Stimulated activated memory B cell treated with anti-CD40 and anti-IgM and Interleukin-4, amounts not matched to agents 10 μg/mL and 1 μg/mL and 100 μg/mL, for 72 hours (primary cell): ENCODE data around the gene LRFN2.

ENCODE experiments used
- ATAC-seq: fragments of 150-1000 bp; cut with Tn5 transposase; 2 replicates; pipeline ENCODE4 v1.10.0; 2021
- H3K27ac Mint-ChIP-seq: one replicate; pipeline ENCODE4 v1.8.0; 2022; ENCODE audit warnings: mild to moderate bottlenecking, mixed read lengths
- H3K27me3 Mint-ChIP-seq: one replicate; pipeline ENCODE4 v1.8.0; 2022; ENCODE audit warnings: mixed read lengths
- H3K36me3 Mint-ChIP-seq: one replicate; pipeline ENCODE4 v1.8.0; 2022; ENCODE audit warnings: mixed read lengths
- H3K4me1 Mint-ChIP-seq: one replicate; pipeline ENCODE4 v1.8.0; 2022; ENCODE audit warnings: mixed read lengths
- H3K4me3 Mint-ChIP-seq: one replicate; pipeline ENCODE4 v1.8.0; 2022; ENCODE audit warnings: mild to moderate bottlenecking, moderate library complexity, mixed read lengths
- H3K9me3 Mint-ChIP-seq: one replicate; pipeline ENCODE4 v1.8.0; 2022; ENCODE audit warnings: mixed read lengths

LRFN2 gene

DNA sequence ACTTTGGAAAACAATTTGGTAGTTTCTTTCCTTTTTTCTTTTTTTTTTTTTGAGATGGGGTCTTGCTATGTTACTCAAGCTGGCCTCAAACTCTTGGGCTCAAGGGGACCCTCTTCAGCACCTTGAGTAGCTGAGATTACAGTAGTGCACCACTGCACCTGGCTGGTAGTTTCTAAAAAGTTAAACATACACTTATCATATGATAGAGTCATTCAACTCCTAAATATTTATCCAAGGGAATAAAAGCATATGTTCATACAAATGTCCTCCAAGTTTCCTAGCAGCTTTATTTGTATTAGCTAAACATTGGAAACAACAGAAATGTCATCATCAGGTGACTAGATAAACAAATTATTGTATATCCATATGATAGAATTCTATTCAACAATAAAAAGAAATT is 213.9 kb downstream of the LRFN2 start:
- ATAC-seq: no peak
- H3K4me1 Mint-ChIP-seq: no peaks in the 10 kb centered on the region
- H3K36me3 Mint-ChIP-seq: no peaks in the 10 kb centered on the region
- peaks cover 12% of the 10 kb centered on the region for H3K27me3 Mint-ChIP-seq
- H3K4me3 Mint-ChIP-seq: no peak overlapping the region
- H3K9me3 Mint-ChIP-seq: peaks cover 6% of the 10 kb centered on the region
- H3K27ac Mint-ChIP-seq: no peak overlapping the region

DNA sequence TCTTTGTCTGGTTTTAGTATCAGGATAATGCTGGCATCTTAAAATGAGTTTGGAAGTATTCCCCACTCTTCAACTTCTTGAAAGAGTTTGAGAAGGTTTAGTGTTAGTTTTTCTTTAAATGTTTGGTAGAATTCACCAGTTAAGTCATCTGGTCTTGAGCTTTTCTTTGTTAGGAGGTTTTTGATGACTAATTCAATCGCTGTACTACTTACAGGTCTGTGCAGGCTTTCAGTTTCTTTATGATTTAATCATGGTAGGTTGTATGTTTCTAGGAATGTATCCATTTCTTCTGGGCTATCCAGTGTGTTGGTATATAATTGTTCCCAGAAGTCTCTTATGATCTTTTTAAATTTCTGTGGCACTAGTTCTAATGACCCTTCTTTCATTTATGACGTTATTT is 215.5 kb downstream of the LRFN2 start:
- no peaks in the 10 kb centered on the region for H3K36me3 Mint-ChIP-seq
- H3K27ac Mint-ChIP-seq: no peak overlapping the region
- H3K4me1 Mint-ChIP-seq: no peaks in the 10 kb centered on the region
- peaks cover 6% of the 10 kb centered on the region for H3K9me3 Mint-ChIP-seq
- no peak for ATAC-seq
- H3K27me3 Mint-ChIP-seq: peaks cover 12% of the 10 kb centered on the region
- no peak overlapping the region for H3K4me3 Mint-ChIP-seq

DNA sequence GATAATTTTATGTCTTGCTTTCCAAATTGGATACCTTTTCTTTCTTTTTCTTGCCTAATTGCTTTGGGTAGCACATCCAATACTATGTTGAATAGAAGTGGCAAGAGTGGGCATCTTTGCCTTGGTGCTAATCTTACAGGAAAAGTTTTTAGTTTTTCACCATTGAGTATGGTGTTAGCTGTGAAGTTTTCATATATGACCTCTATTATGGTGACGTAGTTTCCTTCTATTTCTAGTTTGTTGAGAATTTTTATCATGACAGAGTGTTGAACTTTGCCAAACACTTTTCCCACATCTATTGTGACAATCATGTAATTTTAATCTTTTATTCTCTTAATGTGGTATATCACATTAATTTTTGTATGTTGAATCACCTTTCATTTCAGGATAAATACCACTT is 216.1 kb downstream of the LRFN2 start:
- Mint-ChIP-seq H3K27ac (no peak overlapping the region), H3K4me3 (no peak overlapping the region), H3K4me1 (no peaks in the 10 kb centered on the region), H3K27me3 (peaks cover 12% of the 10 kb centered on the region), H3K9me3 (peaks cover 6% of the 10 kb centered on the region), H3K36me3 (no peaks in the 10 kb centered on the region)
- ATAC-seq: no peak

DNA sequence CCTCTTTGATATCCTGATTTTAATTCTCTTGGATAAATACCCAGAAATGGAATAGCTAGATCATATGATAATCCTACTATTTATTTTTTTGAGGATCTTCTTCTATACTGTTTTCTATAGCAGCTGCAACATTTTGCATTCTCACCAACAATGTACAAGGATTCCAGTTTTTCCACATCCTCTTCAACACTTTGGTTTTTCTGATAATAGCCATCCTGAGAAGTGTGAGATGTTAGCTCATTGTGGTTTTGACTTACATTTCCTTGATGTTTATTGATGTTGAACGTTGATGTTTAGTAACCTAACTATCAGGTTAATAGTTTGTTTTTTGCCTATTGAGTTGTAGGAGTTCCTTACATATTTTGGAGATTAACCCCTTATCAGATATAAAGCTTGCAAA is 217.3 kb downstream of the LRFN2 start:
- Mint-ChIP-seq H3K27ac (no peak overlapping the region), H3K4me3 (no peak overlapping the region), H3K9me3 (peaks cover 8% of the 10 kb centered on the region), H3K4me1 (no peaks in the 10 kb centered on the region), H3K36me3 (no peaks in the 10 kb centered on the region), H3K27me3 (peaks cover 12% of the 10 kb centered on the region)
- ATAC-seq: no peak

DNA sequence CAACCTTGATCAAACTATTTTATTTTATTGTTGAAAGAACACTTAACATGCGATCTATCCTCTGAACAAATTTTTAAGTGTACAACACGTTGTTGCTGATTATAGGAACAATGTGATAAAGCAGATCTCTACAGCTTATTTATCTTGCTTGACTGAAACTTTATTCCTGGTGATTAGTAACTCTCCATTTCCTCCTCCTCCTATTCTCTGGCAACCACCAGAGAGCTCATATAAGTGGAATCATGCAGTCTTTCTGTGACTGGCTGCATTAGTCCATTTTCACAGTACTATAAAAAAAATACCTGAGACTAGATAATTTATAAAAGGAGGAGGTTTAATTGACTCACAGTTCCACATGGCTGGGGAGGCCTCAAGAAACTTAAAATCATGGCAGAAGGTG is 218.1 kb downstream of the LRFN2 start:
- peaks cover 14% of the 10 kb centered on the region for H3K27me3 Mint-ChIP-seq
- H3K9me3 Mint-ChIP-seq: peaks cover 9% of the 10 kb centered on the region
- ATAC-seq: no peak
- no peak overlapping the region for H3K4me3 Mint-ChIP-seq
- no peaks in the 10 kb centered on the region for H3K4me1 Mint-ChIP-seq
- no peak overlapping the region for H3K27ac Mint-ChIP-seq
- H3K36me3 Mint-ChIP-seq: no peaks in the 10 kb centered on the region

DNA sequence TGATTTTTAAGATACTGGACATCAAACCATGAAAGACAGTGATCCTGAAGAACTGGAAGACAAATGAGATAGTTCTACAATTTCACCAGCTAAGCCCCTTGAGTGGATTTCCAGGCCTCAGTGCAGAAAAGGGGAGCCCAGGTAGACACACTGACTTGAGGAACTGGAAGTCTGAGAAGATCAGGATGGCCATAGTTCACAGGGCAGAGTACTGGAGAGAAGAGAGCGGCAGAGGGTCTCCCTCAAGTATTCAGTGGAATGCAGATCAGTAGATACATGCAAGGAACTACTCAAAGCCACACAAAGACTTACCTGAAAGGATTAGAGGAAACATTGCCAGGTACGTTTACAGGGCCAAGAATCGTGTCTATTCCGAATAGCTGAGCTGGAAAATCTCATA is 224.3 kb downstream of the LRFN2 start:
- peaks cover 45% of the 10 kb centered on the region for H3K27me3 Mint-ChIP-seq
- no peak overlapping the region for H3K27ac Mint-ChIP-seq
- peaks cover 4% of the 10 kb centered on the region for H3K9me3 Mint-ChIP-seq
- ATAC-seq: no peak
- no peaks in the 10 kb centered on the region for H3K36me3 Mint-ChIP-seq
- H3K4me3 Mint-ChIP-seq: no peak overlapping the region
- H3K4me1 Mint-ChIP-seq: no peaks in the 10 kb centered on the region

DNA sequence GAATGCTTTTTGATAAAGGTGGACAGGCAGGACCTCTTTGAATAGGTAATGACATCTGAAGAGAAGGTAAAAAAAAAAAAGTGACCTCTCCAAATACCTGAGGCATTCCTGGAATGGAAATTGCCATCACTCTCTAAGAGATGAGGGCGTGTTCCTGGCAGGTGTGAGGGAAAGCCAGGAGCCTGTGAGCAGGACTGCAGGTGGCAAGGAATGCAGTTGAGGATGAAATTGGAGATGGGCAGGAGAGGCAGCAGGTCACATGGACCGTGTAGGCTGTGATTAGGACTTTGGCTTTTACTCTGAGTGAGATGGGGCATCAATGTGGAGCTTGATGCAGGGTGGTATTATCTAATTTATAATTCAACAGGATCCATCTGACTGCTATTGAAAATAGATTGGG is 227.4 kb downstream of the LRFN2 start:
- no peaks in the 10 kb centered on the region for H3K4me1 Mint-ChIP-seq
- peaks cover 54% of the 10 kb centered on the region for H3K27me3 Mint-ChIP-seq
- no peaks in the 10 kb centered on the region for H3K36me3 Mint-ChIP-seq
- H3K9me3 Mint-ChIP-seq: peaks cover under 1% of the 10 kb centered on the region
- no peak overlapping the region for H3K4me3 Mint-ChIP-seq
- H3K27ac Mint-ChIP-seq: no peak overlapping the region
- no peak for ATAC-seq

DNA sequence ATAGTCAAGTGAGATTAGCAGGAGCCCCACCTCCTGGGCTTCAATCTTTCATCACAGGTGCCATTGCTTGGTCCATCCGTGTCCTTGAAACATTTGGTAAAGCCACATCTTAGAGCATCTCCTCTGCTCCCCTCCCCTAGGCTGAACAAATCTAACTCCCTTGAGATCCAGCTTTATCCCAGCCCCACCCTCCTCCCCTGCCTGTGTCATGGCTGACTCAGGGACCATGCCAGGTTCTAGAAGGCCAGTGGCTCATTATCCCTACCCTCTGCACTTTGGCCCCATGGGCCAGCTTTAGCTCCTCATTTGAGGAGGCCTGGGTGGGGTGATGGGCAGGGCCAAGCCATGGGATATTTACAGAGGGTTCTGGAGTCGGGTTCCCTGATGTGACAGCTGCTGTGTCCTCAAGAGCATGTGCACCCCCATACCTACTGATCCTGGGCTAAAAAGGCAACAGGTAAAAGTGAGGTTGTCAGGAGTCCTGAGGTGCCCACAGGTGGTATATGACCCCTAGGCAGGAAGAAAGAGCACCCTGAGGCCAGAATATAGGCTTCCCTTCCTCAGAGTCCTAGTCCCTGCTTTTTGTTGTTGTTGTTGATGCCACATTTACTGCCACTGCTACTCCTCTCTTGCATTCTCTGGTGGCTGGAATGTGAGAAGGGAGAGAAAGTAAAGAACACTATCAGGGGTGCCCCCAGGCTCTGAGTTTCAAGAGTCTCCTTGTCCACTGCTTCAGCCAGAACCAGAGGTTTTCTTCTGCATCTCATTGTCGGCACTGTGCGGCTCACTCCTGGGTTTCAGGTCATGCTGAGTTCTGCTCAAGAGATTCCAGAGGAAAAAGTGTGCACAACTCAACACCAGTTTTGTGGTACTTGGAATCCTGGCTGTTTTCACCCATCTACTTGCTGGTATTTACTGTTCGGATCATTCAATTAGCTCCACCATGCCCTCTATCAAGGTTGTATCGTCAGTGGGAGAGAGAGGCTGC is 228.4 kb downstream of the LRFN2 start:
- peaks cover 49% of the 10 kb centered on the region for H3K27me3 Mint-ChIP-seq
- H3K9me3 Mint-ChIP-seq: no peaks in the 10 kb centered on the region
- no peaks in the 10 kb centered on the region for H3K36me3 Mint-ChIP-seq
- H3K27ac Mint-ChIP-seq: no peak overlapping the region
- ATAC-seq: no peak
- H3K4me1 Mint-ChIP-seq: no peaks in the 10 kb centered on the region
- H3K4me3 Mint-ChIP-seq: no peak overlapping the region

DNA sequence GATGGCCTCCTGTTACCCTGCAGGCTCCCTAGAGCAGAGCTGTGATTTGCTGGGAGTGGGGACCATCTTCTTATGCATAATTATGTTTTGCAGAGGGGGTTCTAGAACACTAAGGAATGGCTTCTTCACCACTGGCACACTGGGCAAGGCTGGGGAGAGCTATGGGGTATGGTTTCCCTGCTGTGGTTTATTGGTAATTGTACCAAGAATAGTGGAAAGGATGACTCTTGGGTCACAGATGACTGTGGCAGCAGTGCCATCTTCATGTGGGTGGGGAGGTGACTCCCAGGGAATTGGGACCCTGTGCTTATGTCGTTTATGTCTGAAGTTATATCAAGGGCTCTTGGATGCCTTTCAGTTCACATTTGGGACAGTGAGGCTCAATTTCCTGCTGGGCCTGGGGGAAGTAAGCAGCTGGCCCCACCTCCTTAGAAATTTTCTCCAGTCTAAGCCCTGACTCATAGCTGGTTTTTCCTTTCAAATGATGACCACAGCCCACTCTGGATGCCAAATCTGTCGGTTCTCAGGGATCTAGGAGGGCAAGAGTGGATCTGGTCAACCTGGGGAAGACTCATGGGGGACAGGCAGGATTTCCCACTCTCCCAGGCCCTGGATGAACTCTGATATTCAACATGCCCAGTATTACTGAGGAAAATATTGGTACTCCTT is 230.8 kb downstream of the LRFN2 start:
- H3K27me3 Mint-ChIP-seq: peaks cover 39% of the 10 kb centered on the region
- H3K27ac Mint-ChIP-seq: no peak overlapping the region
- no peaks in the 10 kb centered on the region for H3K9me3 Mint-ChIP-seq

DNA sequence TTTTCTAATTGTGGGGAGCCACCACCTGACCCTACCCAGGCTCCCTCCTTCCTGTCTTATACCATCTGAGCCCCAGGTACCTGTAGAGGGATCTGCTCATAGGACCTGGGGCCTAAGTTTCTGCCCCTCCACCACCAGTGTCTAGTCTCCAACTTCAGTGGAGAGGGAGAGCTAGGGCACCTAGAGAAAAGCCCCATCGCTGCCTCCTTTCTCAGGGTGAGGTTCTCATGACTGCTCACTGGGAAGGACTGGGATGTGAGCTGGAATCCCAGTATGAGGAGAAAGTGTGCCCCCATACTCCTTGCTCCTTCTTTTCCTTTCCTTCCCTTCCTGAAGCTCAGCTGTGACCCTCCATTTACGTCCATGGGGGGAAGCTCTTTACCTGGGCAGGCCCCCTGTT is 231.6 kb downstream of the LRFN2 start:
- ATAC-seq: no peak
- Mint-ChIP-seq H3K27ac (no peak overlapping the region), H3K9me3 (no peaks in the 10 kb centered on the region), H3K4me3 (no peak overlapping the region), H3K4me1 (no peaks in the 10 kb centered on the region), H3K36me3 (no peaks in the 10 kb centered on the region), H3K27me3 (peaks cover 31% of the 10 kb centered on the region)

More for the DNA sequence above, 230.8 kb downstream of the LRFN2 start:
- Mint-ChIP-seq H3K36me3 (no peaks in the 10 kb centered on the region), H3K4me3 (no peak overlapping the region), H3K4me1 (no peaks in the 10 kb centered on the region)
- ATAC-seq: no peak

DNA sequence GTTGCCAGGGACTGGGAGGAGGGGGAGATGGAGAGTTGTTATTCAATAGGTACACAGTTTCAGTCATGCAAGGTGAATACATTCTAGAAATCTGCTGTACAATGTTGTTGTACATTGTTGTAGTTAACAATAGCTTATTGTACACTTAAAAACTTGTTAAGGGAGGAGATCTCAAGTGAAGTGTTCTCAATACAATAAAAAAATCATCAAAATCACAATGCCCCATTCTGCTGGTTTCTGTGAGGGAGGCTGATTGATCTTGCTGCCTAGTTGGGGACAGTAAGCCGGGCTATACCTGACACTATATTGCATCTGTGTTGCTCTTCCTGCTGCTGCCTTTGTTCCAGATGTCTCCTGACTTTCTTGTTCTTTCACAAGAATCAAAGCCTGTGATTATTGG is 232.1 kb downstream of the LRFN2 start:
- H3K27me3 Mint-ChIP-seq: peaks cover 26% of the 10 kb centered on the region
- H3K36me3 Mint-ChIP-seq: no peaks in the 10 kb centered on the region
- no peaks in the 10 kb centered on the region for H3K4me1 Mint-ChIP-seq
- ATAC-seq: no peak
- no peak overlapping the region for H3K4me3 Mint-ChIP-seq
- H3K27ac Mint-ChIP-seq: no peak overlapping the region
- no peaks in the 10 kb centered on the region for H3K9me3 Mint-ChIP-seq

DNA sequence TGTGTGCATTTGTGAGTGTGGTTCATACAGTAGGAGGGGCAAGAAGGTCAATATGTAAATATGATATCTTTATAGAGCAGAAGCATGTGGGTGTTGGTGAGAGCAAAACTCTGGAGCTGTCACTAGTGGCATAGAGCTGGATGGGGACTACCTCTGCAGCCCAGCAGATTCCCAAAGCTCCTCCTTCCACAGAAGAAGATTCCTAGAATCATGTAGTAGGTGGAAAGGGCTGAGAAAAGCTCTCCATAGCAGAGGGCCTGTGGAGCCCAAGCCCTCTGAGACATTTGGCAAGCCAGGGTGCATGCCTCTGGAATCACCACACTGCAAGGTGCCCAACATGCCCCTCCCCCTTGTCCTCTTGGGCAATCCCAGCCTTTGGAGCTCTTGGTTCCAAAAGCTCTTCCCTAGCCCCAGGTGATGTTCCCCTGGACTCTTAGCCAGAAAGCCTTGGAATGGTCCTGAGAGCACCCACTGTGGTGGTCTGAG is 233.2 kb downstream of the LRFN2 start:
- Mint-ChIP-seq H3K27me3 (peaks cover 16% of the 10 kb centered on the region), H3K27ac (no peak overlapping the region), H3K4me1 (no peaks in the 10 kb centered on the region), H3K36me3 (no peaks in the 10 kb centered on the region), H3K9me3 (no peaks in the 10 kb centered on the region), H3K4me3 (no peak overlapping the region)
- ATAC-seq: no peak

DNA sequence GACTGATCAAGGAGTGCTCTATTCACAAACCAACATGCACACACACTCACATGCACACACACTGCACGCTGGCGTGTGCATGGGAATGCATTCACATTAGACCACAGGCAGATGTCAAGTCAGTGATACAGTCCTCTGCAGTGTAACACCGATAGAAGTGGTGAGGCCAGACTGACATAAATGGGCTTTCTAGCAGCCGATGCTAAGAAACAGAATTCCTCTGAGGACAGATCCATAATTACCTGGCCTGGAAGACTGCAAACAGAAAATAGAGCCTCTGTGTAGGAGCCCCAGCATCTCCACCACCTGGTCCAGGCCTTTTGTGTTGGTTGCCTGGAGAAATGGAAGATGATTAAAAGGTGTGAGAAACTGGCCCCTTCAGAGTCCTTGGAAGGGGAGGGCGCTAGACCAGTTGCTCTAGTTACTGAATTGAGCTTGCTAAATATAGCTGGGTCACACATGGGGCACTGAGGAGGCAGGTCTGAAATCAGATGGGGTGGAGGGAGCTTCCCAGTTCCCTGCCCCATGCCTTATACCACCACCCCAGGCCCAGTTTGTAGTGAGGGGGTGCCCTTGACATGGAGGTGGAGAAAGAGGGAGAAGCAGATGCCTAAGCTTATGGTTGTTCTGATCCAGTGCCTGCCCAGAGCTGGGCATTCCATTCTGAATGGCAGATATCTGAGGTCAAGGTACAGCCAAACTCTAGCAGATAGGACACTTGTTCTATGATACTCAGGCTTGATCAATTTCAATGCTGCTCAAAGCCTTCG is 233.8 kb downstream of the LRFN2 start:
- Mint-ChIP-seq H3K27me3 (peaks cover 9% of the 10 kb centered on the region), H3K4me1 (no peaks in the 10 kb centered on the region), H3K9me3 (no peaks in the 10 kb centered on the region), H3K36me3 (no peaks in the 10 kb centered on the region), H3K27ac (no peak overlapping the region), H3K4me3 (no peak overlapping the region)
- ATAC-seq: no peak

DNA sequence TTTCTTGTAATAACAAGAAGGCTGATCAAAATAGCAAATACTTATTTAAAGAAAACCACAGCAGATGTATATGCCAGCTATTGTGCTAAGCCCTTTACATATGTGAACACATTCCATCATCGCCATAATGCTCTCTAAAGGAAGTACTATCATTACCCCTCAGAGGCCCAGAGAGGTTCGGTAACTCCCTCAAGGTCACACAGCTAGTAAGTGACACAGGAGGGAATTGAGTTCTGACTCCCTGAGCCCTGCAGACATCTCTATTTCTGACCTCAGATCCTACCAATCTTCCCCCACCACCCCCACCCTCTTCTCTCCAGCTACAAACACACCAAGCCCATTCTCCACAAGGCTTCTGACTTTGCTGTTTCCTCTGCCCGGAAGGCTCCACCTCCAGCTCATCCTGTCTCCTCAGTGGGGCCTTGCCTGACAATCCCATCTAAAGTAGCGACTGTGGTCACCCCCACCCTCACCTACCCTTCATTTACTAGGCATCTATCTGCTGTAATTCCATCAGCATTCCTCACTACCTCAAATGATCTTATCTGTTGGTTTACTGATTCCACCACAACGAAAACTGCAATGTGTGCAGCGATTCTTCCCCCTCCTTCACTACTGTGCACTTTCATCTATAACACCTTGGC is 234.5 kb downstream of the LRFN2 start:
- no peak for ATAC-seq
- Mint-ChIP-seq H3K27ac (no peak overlapping the region), H3K36me3 (no peaks in the 10 kb centered on the region), H3K4me1 (no peaks in the 10 kb centered on the region), H3K27me3 (peaks cover 9% of the 10 kb centered on the region), H3K4me3 (no peak overlapping the region), H3K9me3 (no peaks in the 10 kb centered on the region)

DNA sequence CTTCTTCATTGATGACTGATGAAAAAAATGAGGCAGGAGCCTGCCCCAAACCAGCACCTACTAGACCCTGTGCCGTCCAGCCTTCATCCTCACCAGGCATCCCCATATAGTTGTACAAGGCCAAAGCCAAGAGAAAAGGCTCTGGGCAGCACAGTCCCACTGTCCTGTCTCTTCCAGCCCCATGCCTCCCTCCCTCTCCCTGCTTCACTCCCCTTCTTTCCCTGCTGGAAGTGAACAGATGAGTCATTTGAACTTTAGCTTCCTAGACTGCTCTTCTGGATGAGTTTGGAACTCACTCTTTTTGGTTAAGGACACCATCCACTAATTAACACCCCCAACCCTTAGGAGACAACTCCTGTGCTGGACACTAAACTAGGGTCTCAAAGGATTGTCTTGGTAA is 235.2 kb downstream of the LRFN2 start:
- ATAC-seq: no peak
- Mint-ChIP-seq H3K27ac (no peak overlapping the region), H3K36me3 (no peaks in the 10 kb centered on the region), H3K27me3 (peaks cover 3% of the 10 kb centered on the region), H3K4me1 (no peaks in the 10 kb centered on the region), H3K4me3 (no peak overlapping the region), H3K9me3 (no peaks in the 10 kb centered on the region)
